Hematopoietic multipotent progenitor cell (in vitro differentiated cells): Measurements from ENCODE around the gene CPNE4. TPM values are rescaled to one million over a fixed set of nuclear protein-coding genes. Genes with fewer than 3 reads are reported as not detected.

Source experiments
- DNase-seq, 3 donors: peaks; one replicate each; pipeline ENCODE4 v3.0.0-alpha.2; 2011 to 2015; ENCODE audit warnings: low read depth in 2 of 3, low spot score in 2 of 3
- total RNA-seq: library from RNA; depleted of rRNA; stranded (reverse); fragments of >200 nt; gene quantifications from one replicate; pipeline ENCODE4 v1.2.3, GENCODE V29; 2012

Gene CPNE4
- total RNA-seq, 1 donor, result not detected

DNA sequence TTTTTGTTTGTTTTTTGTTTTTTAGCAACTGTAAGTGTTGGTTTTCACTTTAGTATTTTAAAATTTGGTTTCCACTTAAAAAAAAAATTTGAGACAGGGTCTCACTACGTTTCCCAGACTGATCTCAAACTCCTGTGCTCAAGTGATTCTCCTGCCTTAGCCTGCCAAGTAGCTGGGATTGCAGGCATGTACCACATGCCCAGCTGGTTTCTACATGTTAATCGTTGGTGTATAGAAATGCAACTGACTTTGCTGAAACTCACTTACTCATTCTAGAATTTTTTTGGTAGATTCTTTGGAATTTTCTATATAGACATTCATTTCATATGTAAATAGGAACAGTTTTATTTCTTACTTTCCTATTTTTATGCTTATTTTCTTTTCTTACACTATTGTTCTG is 287.3 kb downstream of the CPNE4 start:
- DNase-seq, result no peak

DNA sequence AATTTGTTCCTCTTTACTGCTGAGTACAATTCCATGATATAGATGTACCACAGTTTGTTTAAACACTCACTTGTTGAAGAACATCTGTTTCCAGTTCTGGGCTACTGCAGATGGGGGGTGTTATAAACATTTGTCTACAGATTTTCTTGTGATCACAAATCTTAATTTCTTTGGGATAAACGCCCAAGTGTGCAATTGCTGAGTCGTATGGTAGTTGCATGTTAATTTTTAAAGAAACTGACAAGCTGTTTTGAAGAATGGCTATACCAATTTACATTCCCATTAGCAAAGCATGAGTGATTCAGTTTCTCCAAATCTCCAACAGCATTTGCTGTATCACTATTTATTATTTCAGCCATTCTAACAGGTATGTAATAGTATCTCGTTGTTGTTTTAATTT is 290.0 kb downstream of the CPNE4 start:
- DNase-seq, result no peak

DNA sequence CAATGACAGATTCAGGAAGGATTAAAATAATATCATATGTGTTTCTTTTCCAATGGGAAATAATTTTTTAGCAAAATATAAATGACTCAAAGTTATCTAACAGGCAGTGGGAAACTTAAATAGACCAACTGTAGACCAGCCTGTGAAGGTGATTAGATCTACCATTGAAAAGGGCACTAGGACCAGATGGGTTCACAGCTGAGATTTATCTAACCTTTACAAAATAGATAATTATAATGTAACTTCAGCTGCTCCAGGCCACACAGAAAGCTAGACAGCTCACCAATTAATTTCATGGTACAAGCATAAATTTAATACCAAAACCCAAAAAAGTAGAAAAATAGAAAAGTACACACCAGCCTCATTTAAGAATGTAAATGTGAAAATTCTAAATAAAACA is 291.7 kb downstream of the CPNE4 start:
- no peak for DNase-seq

DNA sequence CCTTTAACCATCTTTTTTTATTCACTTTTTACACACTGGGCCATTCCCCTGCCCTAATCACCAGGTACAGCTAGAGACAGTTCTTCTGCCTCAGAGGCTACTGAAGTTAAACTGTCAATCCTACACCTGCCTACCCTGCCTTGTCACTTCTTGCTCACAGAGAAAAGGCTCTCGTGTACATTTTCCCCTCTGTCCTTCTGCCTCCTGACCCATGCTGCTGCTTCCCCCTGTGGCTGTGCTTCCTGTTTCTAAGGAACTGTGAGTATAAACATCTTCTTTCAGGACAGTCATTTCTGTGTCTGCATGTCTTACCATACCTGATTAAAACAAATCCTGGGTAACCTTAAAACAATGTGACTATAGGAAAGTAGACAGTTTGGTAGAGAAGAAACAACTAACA is 295.6 kb downstream of the CPNE4 start:
- DNase-seq, result no peak

DNA sequence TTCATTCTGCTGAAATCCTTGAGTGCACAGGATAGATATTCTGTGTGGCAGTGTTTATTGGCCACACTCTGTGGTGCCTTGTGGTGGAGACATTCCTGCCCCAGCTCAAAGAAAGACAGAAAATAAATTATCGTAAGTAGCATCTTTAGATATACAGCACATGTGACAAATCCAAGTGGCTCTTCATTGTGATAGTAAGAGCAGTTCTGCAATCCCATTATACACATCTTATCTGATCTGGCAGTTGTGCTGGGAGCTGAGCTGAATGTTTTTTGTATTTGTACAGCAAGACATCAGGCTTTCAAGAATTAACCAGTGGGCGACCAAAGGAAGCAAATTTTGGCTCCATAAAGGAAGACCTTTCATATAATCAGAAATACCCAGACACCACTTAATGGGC is 296.7 kb downstream of the CPNE4 start:
- DNase-seq, result no peak

DNA sequence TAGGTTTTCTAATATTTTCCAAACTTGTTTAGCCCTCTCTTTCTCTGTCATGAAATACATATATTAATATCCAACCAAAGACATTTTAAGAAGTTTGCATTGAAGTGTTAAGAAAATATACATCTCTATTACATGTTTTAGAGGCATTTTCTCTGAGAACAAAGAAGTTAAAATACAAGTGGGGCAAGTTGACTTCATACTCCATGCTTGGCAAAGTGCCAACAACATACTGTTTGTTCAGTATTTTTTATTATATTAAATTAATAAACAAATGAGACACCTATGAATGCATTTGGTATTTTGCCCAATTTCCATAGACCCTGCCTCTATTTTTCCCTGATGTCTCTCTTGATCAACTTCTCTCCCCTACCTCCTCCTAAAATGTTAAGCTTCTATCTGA is 299.3 kb downstream of the CPNE4 start:
- DNase-seq, result no peak

DNA sequence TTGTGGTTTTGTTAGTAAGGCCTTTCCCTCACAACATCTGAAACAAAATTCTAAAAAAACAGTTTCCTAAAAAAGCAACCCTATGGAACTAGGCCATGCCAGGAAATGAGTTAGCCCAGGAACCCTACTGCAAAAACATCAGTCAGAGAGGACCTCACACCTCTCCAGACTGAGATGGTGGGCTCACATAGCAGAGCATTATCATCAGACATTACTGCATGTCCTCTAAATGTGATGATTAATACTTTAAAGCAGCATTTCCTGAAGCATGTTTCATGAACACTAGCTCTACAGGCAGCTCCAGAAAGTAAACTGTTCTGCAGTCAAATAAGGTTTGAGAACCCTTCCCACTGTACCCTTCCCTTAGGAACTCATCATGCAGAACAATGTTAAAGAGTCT is 299.7 kb downstream of the CPNE4 start:
- no peak for DNase-seq

DNA sequence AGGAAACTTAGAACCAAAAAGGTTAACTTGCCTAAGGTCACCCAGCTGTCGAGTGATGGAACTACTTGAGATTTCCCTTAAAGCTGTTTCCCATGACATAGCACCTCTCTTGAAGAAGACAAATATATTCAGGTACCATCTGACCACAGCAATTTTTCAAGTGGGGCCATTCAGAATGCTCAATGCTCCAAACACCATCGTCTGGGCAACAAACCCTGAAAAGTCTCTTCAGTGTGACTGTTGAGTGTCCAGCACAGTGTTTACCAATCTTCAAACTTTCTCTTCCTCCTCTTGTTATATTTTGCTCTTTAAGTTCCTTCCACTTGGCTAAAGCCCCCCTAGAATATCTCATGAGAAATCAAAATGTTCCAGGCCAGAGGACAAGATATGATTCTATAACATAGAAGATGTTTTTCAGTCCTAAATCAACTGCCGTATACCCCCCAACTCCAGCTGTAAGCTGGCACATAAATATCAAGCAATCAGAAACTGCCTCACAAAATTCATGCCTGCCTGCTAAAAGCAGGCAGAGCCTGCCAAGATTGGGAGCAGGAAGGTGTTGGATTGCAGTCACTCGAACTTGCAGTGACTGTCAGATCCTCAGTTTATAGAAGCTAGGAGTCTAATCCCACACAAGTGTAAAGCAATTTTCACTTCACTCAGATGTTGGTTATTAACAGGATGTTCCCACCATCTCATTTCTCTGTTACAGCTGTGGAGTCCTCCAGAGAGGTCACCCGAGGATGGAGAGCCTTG is 301.6 kb downstream of the CPNE4 start:
- no peak for DNase-seq

DNA sequence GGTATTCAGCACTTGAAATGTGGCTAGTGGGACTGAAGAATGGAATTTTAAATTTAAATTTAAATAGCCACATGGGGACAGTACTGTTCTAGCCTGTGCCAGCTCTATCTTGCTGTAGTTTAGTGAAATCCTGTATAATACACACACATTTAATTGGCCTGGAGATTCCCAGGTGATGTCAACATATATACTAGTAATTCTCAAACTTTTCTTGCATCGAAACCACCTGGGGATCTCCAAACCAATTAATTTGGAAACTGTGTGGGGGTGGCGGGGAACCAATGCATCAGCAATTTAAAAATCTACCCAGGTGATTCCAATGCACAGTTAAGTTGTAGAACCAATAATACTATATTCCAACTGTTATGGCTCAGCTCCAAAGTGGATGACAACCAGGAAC is 303.1 kb downstream of the CPNE4 start:
- DNase-seq, result no peak

DNA sequence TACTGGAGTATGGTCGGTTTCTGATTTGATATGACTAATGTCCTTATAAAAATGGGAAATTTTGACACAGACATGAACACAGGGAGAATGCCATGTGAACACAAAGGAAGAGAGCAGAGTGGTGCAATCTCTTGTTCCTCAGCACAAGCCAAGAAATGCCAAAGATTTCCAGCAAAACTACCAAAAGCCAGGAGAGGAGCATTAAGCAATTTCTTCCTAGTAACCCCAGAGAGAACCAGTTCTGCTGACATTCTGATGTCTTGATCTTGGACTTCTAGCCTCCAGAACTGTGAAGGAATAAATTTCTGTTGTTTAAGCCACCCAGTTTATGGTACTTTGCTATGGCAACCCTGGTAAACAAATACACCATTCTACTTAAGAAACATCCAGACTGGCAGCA is 304.2 kb downstream of the CPNE4 start:
- no peak for DNase-seq

DNA sequence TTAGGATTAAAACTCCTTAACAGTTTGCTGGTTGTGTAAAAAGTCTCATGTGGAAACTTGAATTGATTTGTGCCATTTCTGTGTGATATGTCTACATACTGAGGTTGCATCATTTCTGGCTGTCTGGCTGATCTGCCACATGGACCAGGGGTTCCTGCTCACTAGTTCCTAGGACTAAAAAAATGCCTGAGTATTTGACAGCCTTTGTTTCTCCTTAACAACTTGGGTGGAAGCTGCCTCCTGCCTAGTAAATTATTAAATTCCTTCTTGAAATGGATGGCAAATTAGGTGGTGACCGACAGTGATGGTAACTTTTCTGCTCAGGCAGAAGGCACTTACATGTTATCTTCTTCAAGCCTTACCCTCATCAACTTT is 305.2 kb downstream of the CPNE4 start:
- no peak for DNase-seq

DNA sequence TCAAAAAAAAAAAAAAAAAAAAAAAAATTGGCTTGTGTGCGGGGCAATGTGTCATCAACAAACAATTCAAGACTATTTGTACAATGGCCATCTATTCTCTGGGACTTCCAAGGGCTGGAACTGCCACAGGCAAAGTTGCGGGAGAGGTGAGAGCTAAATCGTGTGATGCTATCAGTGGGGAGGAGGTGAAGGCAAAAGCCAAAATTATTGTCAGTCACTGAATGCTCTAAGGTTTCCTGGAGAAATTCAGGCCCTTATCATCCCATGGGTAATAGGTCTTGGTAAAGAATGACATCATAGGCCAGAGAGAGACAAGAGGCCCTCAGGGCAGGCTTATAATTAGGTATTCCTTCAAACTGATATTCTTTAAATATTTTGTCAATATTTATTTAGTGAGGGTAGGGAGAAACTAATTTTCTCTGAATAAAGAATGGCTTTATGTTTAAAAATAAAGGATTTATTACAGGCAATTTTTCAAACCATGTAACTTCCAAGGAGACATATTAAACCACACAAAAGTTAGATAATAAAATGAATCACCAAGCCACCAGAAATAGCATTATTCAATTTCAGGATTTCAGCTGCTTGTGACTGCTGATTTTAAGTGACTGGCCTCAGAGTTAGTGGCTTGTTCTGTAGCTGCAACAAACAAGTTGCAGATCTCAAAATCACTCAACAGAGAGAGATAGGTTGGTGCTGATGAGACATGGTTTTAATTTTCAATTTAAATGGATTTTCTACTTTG is 305.7 kb downstream of the CPNE4 start:
- no peak for DNase-seq

DNA sequence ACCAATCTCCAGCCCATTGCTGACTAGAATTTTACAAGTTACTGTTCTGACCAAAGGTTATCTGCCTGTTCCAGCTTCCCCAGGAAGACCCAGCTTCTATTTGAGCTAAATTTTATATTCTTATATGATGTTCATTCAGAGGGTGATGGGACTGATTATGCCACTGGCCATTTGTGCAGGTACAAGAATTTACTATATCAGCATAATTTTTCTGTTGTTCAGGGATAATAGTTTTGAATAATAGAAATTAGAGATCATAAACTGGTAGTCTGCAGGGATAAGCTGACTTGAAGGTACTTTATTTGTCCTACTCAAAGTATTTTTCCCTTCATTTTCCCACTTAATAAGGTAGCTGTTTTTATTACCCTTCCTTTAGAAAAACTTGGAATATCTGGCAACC is 309.4 kb downstream of the CPNE4 start:
- no peak for DNase-seq

DNA sequence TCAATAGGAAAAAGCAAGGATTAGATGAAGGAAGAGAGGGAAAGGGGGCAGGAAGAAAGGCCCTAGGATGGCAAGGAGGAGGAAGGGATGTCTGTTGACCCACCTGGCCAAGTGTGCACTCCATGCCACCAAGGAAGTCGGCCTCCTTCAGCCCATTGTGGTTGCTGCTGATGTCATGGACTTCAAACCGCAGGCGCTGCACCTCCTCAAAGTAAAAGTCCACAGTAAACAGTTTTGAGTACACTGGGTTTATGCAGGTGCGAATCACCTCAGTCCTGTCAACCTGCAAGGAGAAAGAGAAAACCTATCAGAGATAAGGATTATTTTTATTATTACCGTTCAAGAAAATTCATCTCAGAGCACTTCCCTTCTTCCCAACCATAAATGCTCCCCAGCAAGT is 311.5 kb downstream of the CPNE4 start:
- DNase-seq, result no peak

DNA sequence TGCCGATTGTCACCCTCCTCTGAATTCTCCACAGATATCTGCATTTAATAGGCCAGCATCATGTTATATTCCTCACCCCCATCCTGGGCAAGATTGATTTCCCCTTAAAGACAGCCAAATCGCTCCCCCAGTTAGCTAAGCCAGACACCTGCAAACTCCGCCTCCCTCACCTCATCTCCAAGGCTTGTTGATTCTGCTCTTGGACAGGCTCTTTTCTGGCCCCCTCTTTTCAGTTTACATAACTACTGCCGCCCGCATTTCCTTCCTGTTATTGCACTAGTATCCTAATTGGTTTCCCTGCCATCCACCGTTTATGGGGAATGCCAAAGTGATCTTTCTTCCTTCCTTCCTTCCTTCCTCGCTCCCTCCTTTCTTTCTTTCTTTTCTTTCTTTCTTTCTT is 317.3 kb downstream of the CPNE4 start:
- DNase-seq, result no peak

DNA sequence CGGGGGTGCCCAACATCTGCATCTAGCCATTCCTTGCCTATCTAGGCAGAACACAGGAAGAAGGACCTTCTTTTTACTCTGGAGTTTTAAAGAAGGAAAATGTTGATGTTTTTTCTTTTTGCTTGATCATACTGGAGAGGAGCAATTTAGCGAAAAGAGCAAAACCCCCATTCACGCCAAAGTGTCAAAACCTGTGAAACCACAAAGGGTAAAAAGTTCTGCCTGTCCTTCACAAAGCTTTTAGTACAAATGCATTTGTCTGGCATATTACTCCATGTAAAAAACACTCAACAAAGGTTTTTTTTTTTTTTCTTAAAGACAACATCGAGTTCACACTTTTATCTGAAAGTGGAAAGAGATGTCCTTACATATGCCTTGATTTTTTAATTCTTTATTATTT is 317.9 kb downstream of the CPNE4 start:
- no peak for DNase-seq

DNA sequence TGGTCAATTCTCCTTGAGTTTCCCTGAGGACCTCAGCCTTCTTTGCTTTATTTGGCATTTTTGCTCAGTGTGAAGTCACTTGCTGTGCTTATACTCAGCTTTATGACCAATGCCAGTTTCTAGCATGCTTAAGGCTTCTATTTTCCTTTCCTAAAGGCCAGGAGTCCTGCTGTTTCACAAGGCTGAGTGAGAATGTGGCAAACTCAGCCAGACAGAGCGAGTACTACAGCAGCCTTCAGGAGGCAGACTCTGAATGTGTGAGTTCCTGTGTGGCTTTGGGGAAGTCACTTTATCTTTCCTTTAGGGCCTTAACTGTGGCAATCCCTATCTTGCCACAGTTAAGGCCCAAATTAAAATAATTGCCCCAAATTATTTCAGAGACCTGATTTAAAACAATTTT is 318.8 kb downstream of the CPNE4 start:
- DNase-seq, result peak in 1 of 3 donors; percentile 0

DNA sequence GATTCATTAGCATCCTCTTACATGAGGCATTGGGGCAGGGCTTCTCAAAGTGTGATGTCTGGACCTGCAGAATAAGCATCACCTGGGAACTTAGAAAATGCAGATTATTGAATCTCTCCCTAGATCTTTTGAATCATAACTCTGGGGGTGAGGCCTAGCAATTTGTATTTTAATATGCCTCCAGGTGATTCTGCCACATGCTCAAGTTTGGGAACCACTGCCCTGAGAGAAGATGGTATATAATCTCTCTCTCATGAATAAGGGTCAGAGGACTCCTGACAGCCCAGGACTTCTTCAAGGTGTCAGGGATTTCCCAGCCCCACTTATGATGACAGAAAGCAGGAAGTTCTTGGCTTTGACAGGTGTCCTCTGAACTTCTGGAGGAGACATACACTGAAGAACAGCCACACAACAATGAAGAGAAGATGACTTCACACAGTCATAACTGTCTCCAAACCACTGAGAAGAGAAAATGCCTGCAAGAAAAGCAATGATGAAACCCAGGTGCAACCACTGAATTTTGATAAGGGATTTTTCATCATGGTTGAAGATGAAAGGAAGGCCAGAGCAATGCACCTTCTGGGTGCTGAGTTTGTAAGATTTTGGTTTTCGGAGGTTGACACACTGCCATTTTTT is 320.1 kb downstream of the CPNE4 start:
- no peak for DNase-seq

DNA sequence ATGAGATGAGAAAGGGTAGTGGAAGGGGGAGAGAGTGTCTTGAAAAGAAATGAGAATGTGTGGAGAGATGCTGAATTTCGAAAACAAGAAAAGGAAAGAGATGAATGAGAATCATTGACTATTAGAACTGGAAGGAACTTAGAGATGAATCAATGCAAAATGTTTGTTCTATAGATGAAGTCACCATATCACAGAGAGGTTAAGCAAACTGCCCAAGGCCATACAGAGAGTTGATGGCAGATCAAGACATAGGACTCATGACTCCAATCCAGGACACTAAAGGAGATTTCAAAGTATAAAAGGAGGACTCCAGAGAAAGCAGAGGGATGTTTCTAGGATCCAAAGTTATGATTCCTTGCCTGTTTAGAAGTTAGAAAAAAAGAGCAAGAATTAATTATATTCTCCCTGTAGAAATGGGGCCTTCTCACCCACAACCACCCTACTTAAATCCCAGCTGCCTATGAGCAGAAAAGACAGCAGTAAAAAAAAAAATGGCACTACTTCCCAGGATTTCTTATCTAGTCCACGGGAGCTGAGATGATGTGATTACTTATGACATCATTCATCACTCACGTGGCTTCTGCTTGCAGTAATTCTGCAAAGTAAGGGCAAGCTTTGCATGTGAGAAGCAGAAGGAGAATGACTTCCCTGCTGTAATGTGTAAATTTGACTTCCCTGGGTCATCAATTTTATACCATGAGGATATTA is 321.2 kb downstream of the CPNE4 start:
- no peak for DNase-seq

DNA sequence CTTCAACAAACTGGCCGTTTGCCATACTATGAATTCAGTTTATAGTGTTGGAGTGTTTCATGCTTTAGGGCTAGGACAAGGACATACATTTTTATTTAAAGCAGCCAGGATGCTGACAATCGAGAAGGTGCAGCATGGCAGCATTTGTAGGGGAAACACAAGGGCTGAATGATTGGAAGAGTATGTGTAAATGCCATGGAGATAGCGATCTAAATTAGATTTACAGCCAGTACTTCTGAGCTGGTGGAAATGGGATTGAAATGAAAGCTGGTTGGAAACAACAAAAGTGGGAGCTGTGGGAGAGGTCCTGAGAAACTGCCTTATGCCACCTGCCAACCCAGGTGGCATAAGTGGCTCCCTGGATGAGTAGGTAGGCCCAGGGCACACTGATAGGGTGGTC is 322.2 kb downstream of the CPNE4 start:
- DNase-seq, result no peak

DNA sequence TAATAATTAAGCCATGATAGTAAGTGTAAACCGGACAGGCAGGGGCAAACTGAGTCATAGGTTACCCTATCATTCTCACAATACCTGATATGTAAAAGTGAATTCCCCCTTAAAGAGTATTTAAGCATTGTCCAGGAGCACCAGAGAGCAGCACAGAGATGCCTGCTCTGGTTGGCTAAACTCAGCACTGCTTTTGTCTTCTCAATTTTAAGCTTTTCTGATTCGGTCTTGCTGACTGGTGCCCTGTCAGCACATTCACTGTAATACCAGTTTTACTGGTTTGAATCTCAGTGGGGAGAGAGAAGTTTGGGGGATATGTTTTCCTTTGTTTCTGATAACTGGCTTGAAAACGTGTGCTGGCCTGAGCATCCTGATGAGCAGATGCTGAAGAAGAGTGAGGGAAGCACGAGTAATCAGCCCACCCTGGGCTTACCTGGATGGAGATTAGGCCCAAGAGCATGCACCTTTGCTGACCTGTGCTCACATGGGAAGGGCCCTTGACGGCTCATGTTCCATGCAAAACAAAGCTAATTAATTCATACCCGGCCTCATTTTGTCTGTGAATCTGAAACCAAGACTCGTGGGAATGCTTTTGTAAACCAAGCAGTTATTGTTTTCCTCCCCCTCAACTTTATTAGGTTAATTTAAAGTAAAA is 323.6 kb downstream of the CPNE4 start:
- no peak for DNase-seq
